ENCODE results near the gene SWAP70.
"Not testable (repeated sequence)": the region's sequence is repeated elsewhere in the genome, so short reads cannot be mapped to it uniquely, and the experiment has no call there.

SWAP70 gene

DNA sequence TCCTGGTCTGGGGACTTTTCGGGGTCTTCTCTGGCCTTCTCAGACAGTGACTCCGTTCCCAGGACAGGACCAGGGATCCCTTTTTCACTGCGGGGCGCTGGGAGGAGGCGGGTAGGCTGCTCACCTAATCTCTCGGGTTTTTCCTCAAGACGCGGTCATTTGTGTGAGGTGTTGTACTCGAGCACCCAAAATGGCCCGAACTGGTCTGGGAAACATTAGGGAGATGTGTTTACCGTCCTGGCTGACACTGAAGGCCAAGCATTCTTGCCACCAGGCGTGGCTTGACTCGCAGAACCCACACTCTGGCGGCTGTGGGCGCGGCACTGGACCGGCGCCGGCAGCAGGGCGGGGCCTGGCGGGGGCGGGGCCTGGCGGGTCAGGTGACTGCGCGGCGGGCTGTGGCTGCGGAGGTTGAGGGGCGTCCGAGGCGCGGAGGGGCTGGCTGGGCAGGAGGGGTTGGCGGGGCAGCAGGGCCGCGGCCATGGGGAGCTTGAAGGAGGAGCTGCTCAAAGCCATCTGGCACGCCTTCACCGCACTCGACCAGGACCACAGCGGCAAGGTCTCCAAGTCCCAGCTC lies at the start of gene SWAP70:
Gene SWAP70 (plus strand): TSS at position 379 of the 577 bp plus-strand sequence. CDS start 103 bp downstream, at position 482.
- DNase-seq, result no peak

DNA sequence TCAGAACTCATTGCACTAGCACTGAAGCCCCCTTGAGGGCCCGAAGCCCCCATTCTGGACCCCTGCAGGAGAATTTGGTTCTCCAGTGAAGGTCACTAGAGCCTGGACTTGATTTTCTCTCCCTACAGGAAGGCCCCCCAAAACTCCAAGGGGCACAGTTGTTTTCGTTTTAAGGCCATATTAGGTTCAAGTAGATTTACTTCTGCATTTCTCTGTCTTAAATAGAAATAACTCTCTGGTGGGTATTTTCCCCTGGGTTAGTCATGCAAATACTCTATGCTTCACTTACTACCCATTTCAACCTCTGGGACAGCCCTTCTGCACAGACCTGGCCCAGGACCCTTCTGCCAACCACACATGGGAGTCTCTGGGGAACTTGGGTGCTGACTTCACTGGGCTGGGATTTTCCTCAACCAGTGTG lies 48.8 kb upstream of the SWAP70 start:
- DNase-seq, result no peak

DNA sequence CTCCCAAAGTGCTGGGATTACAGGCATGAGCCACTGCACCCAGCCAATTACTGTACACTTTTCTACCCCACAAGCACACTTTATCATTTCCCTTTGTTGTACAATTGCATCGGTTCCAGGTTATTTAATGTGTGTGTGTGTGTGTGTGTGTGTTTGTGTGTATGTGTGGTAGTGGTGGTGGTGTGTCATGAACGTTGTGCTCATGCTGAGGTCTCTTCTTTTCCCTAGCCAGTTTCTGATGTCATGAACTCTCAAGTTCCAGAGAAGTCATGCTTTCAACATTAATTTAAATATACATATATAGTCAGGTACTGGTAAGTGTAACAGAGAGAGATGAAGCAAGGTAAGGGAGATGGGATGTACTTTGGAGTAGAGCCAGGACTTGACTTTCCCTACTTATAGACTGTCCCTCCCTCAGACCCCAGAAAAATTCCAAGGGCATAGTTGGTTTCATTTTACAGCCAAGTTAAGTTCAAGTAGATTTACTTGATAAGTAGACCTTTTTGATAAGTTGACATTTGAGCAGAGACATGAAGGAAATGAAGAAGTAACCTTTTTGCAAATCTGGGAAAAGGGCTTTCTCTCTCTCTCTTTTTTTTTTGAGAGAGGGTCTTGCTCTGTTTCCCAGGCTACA lies 47.7 kb upstream of the SWAP70 start:
- DNase-seq, result no peak

DNA sequence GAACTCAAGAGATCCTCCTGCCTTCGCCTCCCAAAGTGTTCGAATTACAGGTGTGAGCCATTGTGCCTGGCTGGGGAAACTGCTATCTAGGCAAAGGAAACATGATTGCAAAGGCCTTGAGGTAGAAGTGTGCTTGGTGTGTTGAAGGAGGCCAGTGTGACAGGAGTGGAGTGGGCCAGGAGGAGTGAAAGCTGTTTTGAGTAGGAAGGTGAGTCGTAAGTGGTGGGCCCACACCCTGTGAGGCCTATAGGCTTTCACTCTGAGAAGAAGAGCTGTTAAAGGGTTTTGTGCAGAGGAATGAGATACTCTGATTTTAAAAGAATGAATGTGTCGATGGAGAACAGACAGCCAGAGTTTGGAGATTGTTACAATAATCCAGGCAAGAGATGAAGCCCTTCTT lies 47.0 kb upstream of the SWAP70 start:
- no peak for DNase-seq

DNA sequence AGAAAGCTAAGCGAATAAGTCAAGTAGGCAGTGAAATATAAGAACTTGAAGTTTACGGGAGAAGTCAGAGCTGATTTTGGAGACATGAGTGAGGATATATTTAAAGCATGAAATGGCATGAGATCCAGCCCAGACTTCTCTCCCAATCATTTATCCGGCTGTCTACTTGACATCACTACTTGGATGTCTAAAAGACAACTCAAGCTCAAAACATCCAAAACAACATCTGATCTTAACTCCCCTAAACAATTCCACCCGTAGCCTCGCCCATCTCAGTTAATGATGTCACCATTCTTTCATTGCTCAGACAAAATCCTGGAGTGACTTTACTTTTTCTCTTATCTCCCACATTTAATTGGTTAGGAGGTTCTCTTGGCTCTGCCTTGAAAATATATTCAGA lies 45.9 kb upstream of the SWAP70 start:
- DNase-seq, result no peak

DNA sequence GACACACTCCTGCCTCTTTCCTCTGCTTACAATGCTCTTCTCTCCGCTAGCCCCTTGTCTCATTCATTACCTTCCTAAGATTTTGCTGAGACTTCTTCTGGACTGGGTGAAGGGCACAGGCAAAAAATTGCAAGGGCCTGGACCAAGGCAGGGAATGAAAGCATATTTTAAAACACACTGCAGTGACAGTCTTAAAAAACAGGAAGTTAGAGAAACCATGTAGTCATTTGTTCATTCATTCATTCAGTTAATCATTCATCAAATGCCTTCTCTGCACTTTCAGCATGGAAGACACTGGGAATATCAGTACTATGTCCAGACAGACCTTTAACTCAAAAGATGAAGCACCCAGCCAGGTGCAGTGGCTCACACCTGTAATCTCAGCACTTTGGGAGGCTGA lies 44.9 kb upstream of the SWAP70 start:
- no peak for DNase-seq

DNA sequence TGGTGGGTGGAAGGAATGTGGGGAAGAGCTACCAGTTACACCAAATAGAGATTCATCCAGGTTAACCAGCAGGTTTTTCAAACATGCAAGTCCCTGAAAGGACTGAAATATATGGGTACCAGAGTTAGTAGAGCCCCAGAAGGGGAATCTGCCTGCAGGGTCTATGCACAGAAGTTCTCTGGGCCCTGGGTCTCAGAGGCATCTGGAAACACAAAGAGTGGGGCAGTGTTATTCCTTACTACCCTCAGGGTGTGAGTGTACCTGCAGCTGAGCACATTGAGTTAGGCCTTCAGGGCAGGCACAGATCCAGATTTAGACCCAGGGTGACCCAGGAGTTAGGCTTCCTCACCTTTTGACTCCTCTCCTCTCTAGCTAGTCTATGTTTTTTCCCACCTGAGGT lies 43.9 kb upstream of the SWAP70 start:
- DNase-seq, result no peak

DNA sequence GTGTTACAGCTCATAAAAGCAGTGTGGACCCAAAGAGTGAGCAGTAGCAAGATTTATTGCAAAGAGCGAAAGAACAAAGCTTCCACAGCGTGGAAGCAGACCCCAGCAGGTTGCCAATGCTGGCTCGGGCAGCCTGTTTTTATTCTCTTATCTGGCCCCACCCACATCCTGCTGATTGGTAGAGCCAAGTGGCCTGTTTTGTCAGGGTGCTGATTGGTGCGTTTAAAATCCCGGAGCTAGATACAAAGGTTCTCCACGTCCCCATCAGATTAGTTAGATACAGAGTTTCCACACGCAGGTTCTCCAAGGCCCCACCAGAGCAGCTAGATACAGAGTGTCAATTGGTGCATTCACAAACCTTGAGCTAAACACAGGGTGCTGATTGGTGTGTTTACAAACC lies 41.5 kb upstream of the SWAP70 start:
- not testable (repeated sequence) for DNase-seq

DNA sequence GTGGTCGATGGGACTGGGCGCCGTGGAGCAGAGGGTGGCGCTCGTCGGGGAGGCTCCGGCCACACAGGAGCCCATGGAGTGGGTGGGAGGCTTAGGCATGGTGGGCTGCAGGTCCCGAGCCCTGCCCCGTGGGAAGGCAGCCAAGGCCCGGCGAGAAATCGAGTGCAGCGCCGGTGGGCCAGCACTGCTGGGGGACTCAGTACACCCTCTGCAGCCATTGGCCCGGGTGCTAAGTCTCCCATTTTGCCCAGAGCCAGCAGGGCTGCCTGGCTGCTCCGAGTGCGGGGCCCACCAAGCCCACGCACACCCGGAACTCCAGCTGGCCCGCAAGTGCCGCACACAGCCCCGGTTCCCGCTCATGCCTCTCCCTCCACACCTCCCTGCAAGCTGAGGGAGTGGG lies 40.8 kb upstream of the SWAP70 start:
- not testable (repeated sequence) for DNase-seq

DNA sequence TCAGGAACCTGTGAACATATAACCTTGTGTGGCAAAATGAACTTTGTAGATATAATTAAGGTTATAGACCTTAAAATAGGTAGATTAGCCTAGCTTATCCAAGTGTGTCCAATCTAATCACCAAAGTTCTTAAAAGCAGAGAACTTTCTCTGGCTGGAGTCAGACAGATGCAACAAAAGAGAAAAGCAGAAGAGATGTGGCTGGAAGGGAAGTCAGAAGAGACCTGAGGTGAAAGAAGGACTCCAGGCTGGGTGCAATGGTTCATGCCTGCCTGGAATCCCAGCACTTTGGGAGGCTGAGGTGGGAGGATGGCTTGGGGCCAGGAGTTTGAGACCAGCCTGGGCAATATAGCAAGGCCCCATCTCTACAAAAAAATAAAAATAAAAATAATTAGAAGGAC lies 39.4 kb upstream of the SWAP70 start:
- no peak for DNase-seq

DNA sequence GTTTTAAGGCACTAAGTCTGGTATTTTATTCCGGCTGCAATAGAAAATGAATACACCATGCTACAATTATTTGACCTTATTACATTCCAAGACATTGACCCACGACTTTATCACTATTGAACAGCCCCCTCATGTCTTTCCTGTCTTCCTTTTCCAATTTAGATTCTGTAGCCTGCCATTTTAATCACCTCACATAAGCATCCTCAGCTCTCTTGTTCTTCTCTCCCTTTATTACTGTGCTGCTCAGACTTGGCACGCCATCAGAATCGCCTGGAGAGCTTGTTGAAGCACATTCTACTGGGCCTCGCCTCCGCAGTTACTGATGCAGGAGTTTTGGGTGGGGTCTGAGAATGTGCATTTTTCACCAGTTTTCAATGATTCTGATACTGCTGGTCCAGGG lies 38.7 kb upstream of the SWAP70 start:
- DNase-seq, result no peak

DNA sequence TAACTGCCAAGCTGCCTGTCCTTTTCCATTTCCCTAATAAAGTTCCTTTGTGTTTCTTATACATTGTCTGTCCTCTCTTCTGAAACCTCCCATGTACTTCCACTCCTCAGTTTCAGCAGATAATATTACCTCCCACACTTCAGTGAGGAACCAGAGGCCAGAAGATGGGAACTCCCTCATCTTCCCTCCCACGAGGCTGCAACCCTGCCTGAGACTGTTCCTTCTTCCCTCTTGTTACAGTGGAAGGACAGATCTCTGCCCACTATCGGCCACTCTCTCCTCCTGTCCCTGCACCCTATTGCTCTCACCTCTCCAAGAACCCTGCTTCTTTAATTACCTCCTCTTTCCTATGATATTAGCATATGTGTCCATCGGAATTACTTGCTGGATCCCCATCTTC lies 38.1 kb upstream of the SWAP70 start:
- DNase-seq, result no peak

DNA sequence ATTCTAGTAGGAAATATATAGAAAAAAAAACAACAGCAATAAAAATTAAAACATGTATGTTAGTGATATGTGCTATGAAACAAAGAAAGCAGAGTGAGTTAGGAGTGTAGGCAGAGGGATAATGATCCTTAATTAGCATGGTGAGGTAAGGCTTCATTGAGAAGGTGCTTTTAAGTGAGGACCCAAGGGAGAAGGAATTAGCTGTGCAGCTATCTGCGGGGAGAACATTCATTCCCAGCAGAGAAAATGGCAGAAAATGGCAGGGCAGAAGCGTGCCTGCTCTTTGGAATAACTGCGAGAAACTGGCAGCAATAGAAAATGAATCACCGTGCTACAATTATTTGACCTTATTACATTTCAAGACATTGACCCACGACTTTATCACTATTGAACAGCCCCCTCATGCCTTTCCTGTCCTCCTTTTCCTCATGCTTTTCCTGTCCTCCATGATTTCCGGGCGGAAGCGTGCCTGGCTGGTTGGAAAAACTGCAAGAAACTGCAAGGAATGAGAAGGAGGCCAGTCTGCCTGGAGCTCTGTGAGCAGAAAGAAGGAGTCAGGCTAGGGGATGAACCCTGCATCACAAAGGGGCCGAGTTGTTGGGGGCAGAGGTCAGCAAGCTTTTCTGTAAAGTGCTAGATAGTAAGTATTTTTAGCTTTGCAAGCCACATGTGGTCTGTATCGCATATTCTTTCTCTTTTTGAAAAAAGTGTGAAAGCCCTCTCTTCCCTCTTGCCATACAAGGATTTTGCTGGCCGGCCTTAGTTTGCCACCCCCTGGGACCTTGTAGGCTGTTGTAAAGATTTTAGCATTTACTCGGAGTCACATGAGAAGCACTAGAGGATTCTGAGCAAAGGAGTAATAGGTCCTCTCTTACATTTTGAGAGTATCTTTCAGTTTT lies 37.1 kb upstream of the SWAP70 start:
- no peak for DNase-seq

DNA sequence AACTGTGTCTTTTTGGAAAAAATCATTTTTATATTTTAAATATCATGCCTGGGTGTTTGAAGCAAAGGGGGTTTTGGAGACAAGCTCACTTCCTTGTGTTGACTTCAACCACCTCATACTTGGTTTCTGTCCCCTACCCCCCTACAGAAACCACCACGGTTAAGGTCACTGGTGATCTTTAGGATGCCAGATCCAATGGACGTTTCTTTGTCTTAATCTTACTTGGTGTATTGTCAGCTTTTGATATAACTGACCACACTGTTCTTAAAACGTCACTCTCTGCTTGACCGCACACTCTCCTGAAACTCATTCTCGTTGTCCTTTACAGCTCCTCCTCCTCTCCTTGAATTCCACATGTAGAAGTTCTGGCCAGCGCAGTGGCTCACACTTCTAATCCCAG lies 34.8 kb upstream of the SWAP70 start:
- no peak for DNase-seq

DNA sequence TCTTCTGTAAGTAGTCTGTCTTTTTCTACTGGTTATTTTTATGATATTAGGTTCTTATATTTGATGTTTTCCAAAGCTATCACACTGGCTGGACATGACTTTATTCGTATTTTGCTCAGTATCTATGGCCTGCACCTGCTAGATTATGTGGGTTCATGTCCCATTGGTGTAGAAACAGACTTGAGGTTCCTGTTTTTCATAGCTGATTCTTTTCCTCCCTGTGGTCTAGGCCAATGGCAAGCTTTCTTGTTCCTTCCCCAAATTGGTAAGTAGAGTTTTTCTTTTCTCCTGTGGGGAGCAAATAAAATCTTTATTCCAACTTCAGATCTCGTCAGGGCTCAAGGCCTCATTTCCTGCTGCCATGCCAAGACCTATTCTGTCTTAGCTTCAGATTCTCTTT lies 30.2 kb upstream of the SWAP70 start:
- DNase-seq, result no peak

DNA sequence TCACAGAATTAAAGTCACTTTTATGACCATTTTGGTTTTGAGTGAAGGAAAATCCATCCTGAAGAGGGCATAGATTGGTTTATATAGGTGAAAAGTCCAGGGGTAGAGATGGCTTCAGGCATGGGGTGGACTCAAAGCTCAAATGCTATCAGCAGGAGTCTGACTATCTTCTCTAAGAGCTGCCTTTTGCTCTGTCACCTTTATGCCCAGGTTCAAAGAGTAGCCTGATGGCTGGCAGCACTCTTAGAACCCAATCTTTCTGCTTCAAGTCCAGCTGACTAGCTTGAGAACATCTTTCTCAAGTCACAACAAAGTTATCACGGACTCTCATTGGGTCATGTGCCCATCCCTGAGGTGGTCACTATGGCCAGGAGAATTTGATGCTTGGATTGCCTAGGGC lies 27.2 kb upstream of the SWAP70 start:
- DNase-seq, result no peak

DNA sequence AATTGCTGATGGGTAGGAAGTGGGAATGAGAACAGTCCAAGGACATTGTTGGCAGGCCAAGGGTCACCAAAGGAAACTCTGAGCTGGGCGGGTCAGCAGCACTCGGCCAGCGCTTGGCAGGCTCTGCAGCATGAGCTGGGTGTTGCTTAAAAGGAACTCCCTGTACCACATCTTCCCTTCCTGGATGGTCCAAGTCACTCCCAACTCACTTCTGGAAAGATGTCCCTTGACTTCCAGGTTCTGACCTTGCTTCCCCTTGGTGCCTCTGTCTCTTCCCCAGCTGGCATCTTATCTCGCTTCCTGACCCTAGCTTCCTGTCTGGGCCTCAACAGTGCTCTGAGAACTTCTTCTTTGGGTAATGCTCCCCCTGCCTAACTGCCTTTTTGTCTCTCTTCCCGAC lies 24.8 kb upstream of the SWAP70 start:
- DNase-seq, result no peak

DNA sequence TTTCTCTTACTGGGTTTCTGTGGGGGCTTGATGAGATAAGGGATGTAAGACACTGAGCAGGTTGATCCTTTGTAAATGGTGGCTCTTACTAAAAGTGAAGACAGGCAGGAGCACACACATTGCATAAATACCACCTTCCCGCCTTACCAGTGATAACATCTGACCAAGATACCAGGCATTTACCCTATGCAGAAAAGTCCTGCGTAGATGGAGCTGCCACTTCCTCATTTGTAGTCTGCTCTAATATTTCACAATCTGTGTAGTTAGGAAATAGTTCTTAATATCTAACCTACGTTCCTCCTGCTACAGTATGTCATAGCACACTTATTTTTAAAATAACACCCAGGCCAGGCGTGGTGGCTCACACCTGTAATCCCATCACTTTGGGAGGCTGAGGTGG lies 23.9 kb upstream of the SWAP70 start:
- no peak for DNase-seq

DNA sequence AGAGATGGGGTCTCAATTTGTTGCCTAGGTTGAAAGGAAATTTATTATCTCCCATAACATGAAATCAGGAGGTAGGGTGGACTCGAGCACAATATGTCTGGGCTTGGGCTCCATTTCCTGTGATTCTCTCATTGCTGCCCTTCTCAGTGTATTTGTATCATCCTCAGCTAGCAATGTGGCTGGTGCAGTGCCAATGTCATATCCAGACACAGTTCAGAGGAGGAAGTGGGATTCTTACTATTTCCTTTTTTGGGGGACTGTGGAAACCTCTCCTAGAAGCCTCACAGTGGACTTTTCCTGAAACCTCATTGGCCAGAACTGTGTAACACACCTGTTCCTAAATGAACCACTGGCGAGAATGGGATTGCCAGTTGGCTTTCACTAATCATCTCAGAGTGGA lies 21.0 kb upstream of the SWAP70 start:
- no peak for DNase-seq

DNA sequence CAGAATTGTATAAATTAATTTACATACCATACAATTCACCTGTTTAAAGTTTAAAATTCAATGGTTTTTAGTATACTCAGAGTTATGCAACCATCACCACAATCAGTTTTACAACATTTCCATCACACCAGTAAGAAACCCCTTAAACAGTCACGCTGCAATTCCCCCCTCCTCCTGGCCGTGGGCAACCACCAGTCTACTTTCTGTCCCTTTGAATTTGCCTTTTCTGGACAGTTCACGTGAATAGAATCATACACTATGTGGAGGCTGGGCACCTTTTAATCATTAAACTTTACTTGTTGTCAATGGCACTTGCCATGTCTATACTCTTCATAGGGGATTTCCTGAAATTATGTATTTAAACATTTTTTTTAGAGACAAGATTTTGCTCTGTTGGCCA lies 20.1 kb upstream of the SWAP70 start:
- no peak for DNase-seq

DNA sequence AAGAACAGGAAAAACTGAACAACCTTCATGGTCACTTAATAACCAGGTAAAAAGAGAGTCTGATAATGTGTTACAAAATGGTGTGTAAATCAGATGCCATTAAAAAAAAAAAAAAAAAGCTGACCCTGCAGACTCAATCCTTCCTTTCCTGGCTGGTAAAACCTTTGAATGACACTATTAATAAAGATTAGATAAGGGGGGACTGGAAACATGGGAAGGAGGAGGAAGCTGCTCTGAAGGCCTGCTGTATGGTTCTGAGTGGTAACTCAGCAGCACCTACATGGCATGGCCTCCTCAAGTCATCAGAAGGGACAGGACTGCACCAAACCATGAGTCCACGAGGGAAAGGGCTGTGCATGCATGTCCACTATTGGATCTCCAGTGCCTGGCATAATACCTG lies 18.0 kb upstream of the SWAP70 start:
- no peak for DNase-seq

DNA sequence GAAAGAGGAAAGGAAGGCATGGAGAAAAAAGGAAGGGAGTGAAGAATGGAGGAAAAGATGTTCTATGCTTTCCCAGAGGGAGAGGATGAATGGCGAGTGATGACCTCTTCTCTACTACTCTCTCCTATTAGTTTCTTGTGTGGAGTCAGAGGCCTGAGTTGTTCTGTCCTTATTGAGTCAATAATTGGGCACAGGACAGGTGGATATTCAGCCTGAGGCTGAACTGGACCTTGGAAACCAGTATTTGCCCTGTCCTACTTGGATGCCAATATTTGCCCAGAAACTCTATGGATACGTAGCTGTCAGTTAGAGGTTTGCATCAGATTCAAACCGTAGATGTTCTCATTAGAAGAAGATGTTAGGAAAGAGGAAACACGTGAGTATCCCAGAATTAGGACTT lies 17.6 kb upstream of the SWAP70 start:
- no peak for DNase-seq

DNA sequence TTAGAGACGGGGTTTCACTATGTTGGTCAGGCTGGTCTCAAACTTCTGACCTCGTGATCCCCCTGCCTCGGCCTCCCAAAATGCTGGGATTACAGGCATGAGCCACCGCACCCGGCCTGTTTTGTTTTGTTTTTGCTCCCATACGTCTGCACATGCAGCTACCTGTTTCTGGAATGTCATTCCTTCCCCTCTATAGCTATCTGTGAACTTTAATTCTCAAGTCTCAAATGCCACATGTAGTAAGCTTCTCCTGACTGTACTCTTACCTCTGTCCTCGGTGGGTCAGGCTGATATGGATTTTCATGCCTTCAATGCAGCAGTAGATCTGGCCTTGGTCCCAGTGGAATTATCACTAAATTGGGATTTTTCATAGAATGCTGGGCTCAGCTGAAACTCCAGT lies 12.4 kb upstream of the SWAP70 start:
- no peak for DNase-seq

Measured in NCI-H1105 (cell line).